HG03460 (cell line): ENCODE data around the gene TP63.

Experiments used
- ATAC-seq: cut with Tn5 transposase; IDR thresholded peaks from one replicate; pipeline ENCODE4 v1.9.1; 2021; ENCODE audit not compliant: unreplicated experiment

TP63 gene

DNA sequence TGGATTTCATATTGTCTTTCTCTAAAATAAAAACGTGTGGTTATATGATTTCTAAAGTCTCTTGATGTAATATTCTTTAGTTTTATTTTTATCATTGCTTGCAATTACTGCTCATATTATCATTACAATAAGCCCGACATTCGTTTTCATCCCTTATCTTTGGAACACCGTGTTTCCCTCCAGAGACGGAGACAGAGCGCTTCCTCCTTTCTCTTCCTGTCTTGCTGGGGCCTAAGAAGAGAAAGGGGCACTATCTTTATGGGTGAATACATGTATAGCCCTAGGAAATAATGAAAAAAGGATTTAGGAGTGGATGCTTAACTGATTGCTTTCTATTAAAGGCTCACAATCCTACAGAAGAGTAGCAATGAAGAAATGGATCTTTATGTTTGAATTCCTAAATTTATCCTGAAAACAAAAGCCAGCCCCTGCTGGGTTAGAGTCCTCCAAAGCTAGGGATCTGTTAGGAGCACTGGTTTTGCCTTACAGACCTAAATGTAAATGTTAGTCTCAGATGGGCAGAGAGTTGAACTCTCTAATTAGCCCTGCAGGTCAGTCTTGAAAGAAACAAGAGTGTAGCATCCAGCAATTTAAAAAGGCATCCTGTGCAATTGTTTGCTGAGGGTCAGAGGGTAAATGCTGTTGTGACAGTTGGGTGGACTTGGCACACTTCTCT, 145.1 kb downstream of the TP63 start:
- ATAC-seq = no peak

DNA sequence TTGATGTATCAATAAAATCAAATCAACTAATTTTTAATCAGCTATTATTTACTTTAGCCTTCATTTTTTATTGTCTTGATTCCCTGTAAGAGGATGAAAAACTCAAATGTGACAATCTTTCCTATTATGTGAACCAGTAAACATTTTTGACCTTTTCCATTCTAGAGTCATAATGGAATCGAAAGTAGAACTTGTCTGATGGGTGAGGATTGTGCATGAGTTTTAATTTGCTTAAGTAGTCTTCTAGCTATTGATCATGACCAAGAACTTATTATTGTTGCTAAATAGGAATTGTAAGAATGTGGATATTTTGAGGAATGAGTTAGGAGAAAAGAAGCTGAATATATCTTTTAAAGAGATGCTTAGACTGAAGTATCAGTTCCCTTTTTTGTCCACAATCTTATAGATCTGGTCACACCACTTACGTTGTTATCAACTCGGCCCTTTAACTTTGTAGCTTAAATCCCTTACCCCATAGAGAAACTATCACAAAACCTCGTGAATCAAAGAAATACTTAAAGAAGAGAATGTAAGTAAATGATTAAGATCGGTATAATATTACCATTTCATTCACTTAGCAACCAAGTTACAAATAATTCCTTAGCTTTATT, 147.3 kb downstream of the TP63 start:
- ATAC-seq = no peak

GRCh38 chr3:189779166-189779565, 148.0 kb downstream of the TP63 start:
- ATAC-seq = no peak

DNA sequence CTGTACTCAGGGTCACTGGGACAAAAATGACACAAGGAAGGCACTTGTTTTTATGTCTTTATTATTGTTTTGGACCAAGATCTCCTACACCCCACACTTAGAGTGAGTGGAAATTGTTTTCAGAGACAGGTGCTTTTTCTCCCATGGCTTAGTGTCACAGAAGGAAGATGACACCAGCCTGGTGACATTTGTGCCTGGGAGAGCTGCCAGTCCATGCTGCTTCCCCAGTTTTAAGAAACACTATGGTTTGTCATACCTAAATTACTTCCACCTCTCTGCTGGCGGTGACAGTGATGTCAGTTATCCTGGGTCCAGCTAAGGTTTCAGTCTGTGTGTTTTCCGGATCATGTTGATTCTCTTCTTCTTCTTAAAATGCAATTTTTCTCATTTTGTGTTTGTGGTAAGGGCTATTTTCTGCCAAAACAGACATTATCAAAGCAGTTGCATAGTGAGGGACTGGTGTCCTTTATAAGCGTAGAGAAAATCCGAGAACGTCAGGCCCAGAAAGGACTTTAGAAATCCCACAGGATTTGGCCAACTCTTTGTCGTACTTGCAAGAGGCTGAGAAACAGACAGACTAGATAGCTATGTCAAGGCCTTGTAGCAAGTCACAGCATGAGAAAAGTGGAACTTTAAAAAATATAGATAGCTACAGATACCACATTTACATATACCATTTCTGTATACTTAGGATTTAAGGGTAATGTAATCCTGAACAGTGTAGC, 149.5 kb downstream of the TP63 start:
- ATAC-seq = no peak

- ATAC-seq = no peak
Measured at GRCh38 chr3:189781415-189781814, 150.2 kb downstream of the TP63 start.

DNA sequence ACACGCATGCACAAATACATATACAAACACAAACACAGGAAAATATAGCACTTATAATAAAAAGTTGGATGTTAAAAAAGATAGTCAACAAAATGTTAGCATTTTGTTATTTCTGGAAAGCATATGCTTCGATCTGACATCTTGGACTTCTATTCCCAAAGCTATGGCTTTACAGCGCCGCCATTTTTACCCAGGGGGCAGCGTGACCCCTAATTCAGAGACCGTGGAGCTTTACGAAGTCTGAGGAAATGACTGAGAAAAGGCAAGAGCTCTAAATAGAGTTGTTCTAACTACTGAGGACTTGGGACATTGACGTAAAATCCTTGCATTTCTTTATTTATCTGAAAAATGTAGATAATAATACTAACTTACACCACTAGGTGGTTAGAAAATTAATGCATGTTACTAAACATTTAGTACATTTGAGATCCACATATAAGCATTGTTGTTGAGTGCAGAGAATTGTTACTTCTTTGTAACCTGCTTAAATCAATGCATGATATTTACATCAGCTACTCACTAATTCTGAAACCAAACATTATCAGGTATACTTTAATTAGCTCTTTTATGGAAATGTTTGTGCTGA, 155.4 kb downstream of the TP63 start:
- no peak for ATAC-seq

DNA sequence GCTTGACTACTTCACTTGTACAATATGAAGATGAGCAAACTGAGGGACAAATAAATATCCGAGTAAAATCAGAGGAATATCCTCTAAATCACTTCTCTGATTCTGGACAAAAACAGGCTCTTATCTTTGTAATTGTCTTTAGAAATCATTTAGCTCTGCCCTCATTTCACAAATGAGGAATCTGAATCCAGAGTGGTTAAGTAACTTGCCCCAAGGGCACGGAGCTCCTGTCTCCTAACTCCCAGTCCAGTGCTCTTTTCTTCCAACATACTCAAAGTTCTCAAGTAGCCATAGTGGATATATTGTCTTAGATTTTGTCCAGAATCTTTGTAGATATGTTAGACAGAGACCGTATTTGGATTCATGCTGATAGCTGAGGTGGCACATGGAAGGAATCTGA, 156.0 kb downstream of the TP63 start:
- no peak for ATAC-seq

DNA sequence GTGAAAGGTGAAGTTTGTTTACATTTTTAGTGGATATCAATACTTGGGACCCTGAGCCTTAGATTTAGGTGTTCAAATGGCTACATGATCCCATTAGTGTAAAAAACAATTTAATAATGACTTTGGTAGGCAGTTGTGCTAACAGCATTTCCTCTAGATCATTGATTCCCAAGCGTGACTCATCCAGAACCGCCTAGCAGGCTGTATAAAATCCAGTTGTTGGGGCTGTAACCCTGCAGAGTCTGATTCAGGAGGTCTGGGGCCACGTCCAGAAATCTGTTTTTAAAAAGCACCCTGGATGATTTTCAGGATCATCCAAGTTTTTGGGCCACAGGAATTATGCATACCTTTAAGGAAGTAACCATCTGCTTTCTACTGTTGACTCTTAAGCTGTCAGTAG, 156.4 kb downstream of the TP63 start:
- no peak for ATAC-seq

GRCh38 chr3:189789432-189789831, 158.2 kb downstream of the TP63 start:
- no peak for ATAC-seq

DNA sequence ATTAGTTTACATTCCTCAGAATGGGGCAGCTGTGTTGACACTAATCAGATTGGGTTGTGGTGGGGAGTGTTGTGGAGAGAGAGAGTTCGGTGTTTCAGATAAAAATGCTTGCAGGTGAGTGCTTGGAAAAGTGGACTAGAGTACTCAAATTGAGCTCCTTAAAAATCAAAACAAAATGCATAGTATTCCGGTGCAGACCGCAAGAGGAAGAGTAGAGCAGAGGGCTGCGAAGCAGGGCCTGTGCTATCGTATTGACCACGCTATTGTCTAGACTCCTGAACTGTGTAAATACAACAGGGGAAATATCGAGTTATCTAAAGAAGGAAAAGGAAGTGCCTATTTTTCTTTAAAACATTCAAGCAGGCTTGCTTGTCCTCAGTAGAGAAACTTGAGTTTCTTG, 159.5 kb downstream of the TP63 start:
- ATAC-seq = no peak

GRCh38 chr3:189792046-189792929, 161.1 kb downstream of the TP63 start:
- no peak for ATAC-seq

DNA sequence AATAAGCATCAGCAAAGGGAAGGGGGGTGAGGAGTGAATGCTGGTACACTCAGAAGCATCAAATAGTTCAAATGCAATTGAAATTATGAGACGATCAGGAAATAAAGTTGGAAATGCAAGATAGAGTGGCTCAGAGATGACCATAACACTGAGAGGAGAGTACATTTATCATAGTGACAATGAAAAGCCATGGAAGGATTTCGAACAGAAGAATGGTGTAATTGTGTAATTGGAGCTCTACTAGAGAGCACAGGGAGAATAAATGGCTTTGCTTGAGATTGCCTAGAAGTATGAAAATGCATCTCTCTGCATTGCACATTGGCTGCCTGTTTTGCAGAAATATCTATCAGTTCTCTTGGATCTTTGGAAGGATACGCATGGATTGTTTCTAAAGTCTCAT, 163.3 kb downstream of the TP63 start:
- no peak for ATAC-seq

DNA sequence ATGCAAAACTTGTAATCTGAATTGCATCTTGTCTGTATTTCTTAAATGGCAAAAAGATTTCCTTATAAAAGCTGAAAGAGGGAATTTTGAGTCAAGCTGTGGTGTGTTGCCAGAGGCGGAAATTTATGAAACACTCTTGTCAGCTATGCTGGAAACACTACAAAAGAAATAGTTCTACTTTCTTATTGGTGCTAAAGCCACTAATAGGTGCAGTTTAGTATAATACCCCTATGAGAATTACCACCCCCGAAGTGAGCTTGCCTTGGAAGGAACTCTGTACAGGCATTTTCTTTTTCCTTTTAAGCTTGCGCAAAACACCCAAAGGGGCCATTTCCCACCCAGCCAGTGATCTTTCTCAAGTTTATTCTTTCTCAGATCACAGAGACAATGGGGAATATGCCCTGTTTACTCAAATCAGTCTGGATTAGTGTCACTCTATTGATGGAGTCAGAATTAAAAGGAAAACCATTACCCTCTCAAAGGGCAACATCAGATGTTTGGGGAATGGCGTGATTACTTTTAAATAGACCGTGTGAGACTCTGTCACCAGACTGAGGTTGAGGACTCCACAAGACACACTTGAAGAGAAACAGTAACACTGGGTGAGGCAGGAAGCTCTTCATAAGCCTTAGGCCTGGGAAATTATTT, 166.0 kb downstream of the TP63 start:
- no peak for ATAC-seq

DNA sequence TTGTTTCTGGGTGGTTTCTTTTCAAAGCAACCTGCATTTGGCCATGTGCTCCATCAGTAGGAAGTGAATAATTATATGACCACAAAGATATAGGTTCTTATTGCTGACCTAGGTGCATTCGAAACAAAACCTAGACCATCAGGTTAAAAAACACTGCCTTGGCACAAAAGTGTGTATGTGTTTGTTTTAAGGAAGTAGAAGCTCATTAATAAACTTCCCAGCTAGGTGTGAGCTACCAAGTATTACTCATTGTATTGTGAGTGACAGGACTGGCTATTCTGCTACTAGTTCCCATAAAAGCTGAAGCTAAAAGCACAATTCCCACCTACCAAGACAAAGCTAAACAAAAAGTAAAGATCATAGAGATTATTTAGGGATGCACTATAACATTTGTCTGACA, 168.2 kb downstream of the TP63 start:
- ATAC-seq = no peak

DNA sequence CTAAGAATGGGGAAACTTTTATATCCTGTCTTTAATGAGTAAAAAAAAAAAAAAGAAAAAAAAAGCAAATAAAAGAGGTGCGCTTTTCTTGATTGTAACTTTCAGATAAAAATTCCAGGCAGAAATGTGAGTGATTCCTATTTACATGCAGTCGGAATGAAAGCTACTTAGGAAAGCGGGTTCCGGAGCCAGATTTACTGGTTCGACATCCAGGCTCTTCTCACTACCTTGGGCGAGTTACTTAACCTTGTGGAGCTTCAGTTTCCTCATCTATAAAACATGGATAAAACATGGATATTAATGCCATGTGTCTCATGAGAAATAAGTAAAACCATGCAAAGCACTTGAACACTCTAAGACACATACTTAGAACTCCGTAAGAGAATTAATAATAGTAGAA, 169.2 kb downstream of the TP63 start:
- no peak for ATAC-seq

DNA sequence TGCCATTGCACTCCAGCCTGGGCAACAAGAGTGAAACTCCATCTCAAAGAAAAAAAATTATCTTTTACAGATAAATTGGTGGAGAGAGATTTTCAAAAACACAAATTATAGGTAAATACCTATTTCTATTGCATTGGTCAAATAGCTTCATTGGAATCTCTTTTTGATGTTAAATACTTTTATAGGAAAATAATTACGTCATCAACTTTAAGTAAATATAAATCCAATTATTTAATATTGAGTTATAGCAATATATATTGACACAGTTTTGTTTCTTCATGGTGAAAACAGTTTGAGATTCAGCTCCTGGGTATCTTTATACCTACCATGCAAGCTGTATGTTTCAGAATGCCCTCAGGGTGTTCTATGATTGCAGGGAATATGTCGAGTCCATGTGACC, 172.1 kb downstream of the TP63 start:
- ATAC-seq = no peak

DNA sequence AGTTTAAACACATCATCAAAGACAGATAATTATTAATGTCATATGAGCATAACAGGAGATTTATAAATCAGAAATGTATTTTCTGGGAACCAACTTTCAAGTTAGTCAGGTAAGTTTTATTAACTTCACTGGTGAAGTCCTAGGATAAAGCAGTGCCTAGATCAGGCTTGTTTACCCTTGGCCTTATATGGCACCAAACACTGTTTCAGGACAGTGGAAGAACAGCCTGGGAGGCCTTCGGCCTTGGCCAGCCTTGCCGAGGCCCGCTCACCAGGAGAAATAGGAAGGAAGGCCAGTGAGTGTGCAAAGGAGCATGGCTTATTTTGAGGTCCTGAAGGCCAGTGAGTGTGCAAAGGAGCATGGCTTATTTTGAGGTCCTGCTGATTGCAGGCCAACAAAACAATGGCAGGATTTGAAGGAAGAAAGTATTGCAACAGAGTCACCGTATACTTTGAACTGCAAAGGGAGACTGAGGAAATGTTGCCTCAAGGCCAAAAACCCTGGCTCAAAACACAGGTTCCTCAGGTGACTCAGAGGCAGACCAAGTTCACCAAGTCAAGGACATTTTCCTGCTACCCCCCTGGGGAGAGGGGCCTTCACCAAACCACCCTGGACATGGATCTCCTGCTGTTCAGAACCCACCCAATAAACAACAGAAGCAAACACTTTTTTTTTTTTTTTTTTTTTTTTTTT, 174.3 kb downstream of the TP63 start:
- ATAC-seq = no peak

DNA sequence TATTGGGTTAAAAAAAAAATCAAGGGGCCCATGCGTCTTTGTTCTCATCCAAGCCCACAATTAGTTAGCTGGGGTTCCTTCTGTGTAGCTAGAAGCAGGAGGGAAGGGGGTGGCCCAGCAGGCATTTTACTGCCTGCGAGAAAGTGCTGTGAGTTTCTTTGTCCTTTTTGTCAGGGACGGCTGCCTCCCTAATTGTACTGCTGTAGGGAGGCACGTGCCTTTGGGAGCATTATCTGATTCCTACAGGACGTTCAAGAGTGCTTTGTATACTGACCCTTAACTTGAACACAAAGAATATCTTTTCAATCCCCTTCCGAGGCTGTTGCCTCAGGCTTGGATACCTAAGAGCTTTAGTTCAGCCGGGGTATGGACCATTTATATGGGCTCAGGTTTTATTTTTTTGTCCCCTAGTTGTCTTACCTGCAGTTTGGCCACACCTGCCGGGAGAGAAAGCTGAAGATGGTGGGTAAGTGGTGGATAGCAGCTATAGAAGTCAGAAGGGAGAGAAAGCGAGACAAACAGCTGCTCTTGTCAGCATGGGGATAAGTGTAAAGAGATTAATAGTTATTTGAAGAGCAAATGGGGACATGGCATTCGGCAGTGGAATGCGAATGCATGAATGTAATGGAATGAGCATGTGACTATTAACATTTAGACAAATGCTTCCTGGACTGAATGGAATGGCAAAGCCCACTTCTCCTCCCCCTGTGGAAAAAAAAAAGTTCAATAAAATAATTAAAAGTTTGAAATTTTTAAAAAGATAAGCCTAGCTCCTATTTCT, 175.2 kb downstream of the TP63 start:
- no peak for ATAC-seq
